GM12872 (cell line): ENCODE measurements around the gene PRIMPOL.

ENCODE experiments used
- TF ChIP-seq, protein P1 (sequence below): IDR thresholded peaks from 3 replicates; pipeline ENCODE4 v1.5.1; 2011; ENCODE audit warnings: low read depth, mild to moderate bottlenecking, low read length, moderate library complexity; ENCODE audit not compliant: insufficient read depth

The PRIMPOL gene

DNA sequence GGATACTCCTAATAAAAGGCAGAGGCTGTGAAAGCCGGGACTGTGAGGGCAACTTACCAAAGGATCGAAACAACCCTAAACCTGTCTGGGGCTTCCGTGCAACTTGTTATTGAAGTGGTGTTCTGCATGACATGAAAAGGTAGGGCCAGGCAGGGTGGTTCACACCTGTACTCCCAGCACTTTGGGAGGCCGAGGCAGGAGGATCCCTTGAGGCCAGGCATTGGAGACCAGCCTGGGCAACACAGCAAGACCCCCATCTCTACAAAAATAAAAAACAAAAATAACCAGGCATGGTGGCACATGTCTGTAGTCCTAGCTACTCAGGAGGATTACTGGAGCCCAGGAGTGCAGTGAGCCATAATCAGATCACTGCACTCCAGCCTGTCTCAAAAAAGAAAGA lies 12.6 kb upstream of the PRIMPOL start:
- TF ChIP-seq, protein P1, sequence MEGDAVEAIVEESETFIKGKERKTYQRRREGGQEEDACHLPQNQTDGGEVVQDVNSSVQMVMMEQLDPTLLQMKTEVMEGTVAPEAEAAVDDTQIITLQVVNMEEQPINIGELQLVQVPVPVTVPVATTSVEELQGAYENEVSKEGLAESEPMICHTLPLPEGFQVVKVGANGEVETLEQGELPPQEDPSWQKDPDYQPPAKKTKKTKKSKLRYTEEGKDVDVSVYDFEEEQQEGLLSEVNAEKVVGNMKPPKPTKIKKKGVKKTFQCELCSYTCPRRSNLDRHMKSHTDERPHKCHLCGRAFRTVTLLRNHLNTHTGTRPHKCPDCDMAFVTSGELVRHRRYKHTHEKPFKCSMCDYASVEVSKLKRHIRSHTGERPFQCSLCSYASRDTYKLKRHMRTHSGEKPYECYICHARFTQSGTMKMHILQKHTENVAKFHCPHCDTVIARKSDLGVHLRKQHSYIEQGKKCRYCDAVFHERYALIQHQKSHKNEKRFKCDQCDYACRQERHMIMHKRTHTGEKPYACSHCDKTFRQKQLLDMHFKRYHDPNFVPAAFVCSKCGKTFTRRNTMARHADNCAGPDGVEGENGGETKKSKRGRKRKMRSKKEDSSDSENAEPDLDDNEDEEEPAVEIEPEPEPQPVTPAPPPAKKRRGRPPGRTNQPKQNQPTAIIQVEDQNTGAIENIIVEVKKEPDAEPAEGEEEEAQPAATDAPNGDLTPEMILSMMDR: no peak

DNA sequence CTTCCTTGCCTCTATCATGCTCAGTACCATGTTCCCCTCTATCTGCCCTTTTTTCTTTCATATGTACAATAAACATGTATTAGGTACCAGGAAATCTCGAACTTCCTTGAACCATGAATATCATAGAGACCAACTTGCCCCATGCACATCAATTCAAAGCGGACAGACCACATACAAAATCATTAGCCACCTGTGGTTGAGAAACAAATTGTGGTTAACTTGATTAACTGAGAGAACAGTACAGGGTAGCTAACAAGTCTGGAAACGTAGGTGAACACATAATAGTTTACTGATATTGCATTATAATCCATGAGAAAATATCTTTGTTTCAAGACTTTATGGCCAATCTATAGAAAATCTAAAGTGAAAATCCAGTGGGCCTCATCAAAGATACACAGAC lies 8.5 kb upstream of the PRIMPOL start:
- TF ChIP-seq, protein P1: no peak

DNA sequence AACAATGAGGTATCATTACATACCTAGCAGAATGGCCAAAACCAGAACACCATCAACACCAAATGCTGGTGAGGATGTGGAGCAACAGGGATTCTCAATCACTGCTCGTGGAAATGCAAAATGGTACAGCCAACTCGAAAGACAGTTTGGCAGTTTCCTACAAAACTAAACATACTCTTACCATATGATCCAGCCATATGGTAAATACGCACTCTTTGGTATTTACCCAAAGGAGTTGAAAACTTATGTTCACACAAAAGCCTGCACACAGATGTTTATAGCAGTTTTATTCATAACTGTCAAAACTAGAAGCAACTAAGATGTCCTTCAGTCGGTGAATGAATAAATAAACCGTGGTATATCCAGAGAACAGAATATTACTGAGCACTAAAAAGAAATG lies 8.1 kb upstream of the PRIMPOL start:
- TF ChIP-seq, protein P1: no peak

DNA sequence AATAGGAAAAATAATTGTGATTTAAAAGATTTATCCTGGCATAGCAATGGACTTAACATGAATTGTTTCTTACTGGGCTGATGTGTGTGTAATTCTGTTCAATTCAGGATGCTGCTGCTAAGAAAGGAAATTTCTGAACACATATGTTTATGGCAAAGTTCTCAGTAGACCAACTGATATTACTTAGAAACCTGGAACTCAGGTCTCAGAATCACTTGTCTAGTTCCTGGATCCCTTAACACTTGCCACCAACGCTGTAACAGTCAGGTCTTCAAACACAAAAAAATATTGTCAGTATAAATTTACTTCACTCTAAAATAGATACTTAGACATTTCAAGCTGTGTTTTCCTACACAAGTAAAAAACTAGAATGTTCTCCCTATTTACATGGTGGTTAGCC lies 5.8 kb upstream of the PRIMPOL start:
- TF ChIP-seq, protein P1: no peak

DNA sequence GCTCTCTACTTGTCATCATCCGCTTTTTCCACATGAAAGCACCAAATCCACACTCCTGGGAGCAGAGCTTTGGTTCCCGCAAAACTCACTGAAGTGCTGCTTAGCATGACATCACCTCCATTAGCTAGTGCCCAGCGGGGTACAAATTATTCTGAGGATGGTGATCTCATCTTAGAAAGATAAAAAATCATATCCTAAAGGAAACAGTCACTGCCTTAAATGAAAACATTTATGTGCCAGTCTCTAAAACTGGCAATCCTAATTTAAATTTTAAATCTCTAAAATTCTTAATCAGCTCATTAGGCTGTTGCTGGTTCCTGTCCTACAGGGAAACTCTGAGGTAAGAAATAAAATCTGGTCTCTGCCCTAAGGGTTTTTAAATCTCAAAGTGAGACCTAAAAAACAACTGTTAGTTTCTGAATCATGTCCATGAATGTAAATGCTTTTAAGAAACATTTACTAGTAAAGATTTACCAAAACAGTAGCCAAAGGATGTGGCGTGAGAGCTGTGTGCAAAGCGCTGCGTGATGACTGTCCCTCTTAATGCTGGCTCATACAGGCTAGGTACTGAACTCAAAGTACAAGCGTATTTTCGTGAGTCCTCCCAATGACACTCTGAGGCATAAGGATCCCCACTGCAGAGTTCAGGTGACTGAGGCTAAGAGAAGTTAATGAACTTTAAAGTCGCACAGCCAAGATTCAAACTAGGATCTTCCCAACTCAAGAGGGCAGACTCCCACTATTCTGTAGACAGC lies 4.8 kb upstream of the PRIMPOL start:
- TF ChIP-seq, protein P1: no peak

DNA sequence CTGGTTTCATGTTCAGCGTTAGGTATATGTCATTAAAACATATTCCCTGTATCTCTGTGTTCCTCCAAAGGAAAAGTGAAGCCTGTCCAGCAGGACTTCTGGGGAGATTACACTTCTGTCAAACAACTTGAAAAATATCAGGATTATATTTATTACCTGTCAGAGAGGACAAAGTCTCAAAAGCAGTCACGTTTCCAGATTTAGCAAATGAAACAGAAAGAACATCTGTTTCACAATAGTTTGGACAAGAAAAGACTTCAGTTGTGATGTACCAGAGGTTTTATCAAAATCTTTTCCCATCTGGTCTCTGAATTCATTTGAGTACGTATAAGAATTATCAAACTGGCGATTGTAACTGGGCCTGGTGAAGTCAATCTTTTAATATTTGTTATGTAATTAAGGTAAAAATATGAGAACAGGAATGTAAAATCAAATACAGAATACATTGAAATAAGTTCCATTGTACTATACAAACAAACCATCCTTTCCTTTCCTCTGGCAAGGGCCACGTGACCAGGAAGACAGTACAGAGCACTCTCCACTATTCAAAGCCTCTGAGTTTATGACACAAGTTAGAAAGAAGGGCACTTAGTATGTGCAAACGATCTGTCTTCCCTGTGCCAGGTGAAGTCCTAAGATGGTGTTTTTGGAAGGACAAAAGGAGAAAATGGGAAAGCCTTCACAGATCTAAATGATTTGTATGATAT lies 3.5 kb upstream of the PRIMPOL start:
- TF ChIP-seq, protein P1: no peak

DNA sequence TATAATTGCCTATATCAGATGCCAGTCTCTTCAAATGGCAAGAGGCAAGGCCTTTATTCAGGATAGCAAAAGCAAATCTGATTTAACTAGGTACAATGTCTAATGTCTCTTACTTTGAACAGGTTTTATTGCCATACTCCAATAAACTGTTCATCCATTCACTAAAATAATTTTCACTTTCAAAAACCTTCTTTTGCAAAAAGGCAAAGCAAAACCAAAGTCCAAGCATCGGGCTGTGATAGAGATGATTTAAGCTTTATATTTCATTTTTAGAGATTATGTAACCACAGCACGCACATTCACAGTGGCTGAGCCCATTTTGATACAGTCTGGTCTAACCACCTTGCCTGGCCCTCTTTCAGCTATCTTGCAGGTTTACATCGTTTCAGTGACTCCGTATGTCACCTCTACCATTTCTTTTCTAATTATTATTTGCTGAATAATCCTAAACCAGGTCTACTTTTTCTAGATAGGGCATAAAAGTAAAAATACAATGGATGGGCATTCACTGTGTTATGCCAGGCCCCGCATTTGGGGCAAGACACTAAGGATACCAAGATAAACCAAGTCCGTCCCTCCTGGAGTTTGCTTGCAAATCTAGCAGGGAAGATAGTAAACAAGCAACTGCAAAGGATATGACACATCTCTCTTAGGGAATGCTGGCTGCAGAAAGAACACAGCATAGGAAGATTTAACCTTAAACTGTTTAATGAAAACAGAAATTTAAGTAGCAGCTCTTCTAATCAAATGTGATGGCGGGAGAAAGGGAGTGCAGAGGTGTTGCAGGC lies 2.1 kb upstream of the PRIMPOL start:
- TF ChIP-seq, protein P1: no peak
